T1000 (cell line): ENCODE results near the gene DENND4A.
"Not testable (repeated sequence)": the region's sequence is repeated elsewhere in the genome, so short reads cannot be mapped to it uniquely, and the experiment has no call there.

Experiments
- DNase-seq: peaks from one replicate; lab custom pipeline; 2025; ENCODE audit warnings: mixed read lengths; lab: John Stamatoyannopoulos, UW

DENND4A gene

GRCh38 chr15:65789105-65789504, 3.0 kb downstream of the DENND4A start:
- DNase-seq: no peak

- no peak for DNase-seq
Measured at GRCh38 chr15:65787260-65787659, 4.8 kb downstream of the DENND4A start.

GRCh38 chr15:65785151-65785550, 6.9 kb downstream of the DENND4A start:
- DNase-seq: no peak

GRCh38 chr15:65783872-65784271, 8.2 kb downstream of the DENND4A start:
- DNase-seq: no peak

- DNase-seq: no peak
Measured at GRCh38 chr15:65782096-65782495, 10.0 kb downstream of the DENND4A start.

- DNase-seq: not testable (repeated sequence)
Measured at GRCh38 chr15:65778701-65779100, 13.4 kb downstream of the DENND4A start.

- DNase-seq: no peak
Measured at GRCh38 chr15:65778269-65778668, 13.8 kb downstream of the DENND4A start.

GRCh38 chr15:65777843-65778242, 14.2 kb downstream of the DENND4A start:
- DNase-seq: no peak

- DNase-seq: no peak
Measured at GRCh38 chr15:65777053-65777452, 15.0 kb downstream of the DENND4A start.

GRCh38 chr15:65773386-65774111, 18.5 kb downstream of the DENND4A start:
- DNase-seq: no peak

- no peak for DNase-seq
Measured at GRCh38 chr15:65772930-65773329, 19.2 kb downstream of the DENND4A start.

GRCh38 chr15:65771870-65772269, 20.2 kb downstream of the DENND4A start:
- no peak for DNase-seq

GRCh38 chr15:65769482-65769881, 22.6 kb downstream of the DENND4A start:
- no peak for DNase-seq

GRCh38 chr15:65767895-65768294, 24.2 kb downstream of the DENND4A start:
- DNase-seq: no peak

- DNase-seq: no peak
Measured at GRCh38 chr15:65767264-65767595, 24.9 kb downstream of the DENND4A start.

GRCh38 chr15:65766422-65767263, 25.4 kb downstream of the DENND4A start:
- no peak for DNase-seq

- DNase-seq: no peak
Measured at GRCh38 chr15:65765106-65765505, 27.0 kb downstream of the DENND4A start.

GRCh38 chr15:65762914-65763787, 28.9 kb downstream of the DENND4A start:
- DNase-seq: no peak

GRCh38 chr15:65762399-65762798, 29.7 kb downstream of the DENND4A start:
- DNase-seq: no peak

- DNase-seq: no peak
Measured at GRCh38 chr15:65761210-65761926, 30.7 kb downstream of the DENND4A start.

- no peak for DNase-seq
Measured at GRCh38 chr15:65759441-65759840, 32.7 kb downstream of the DENND4A start.

- no peak for DNase-seq
Measured at GRCh38 chr15:65758242-65758641, 33.9 kb downstream of the DENND4A start.
